GM13976 (cell line): Measurements from ENCODE around the gene TTBK2.

Experiments
- DNase-seq: peaks from one replicate; pipeline ENCODE4 v3.0.0; 2012; ENCODE audit warnings: low spot score
- in situ Hi-C: fragments of 300-500 bp; cut with MboI; formaldehyde crosslinking; loops from one replicate; pipeline ENCODE4 v1.12.0; 2022; ENCODE audit warnings: low sequenced_read_pairs, mixed read lengths, inconsistent platforms; ENCODE audit not compliant: unreplicated experiment
- TF ChIP-seq, protein P1 (sequence below): IDR thresholded peaks from 2 replicates; pipeline ENCODE4 v1.5.1; 2012; ENCODE audit warnings: borderline replicate concordance, mild to moderate bottlenecking; ENCODE audit not compliant: insufficient read depth; ENCODE audit errors: extremely low read depth, missing control alignments, control extremely low read depth

Gene TTBK2

DNA sequence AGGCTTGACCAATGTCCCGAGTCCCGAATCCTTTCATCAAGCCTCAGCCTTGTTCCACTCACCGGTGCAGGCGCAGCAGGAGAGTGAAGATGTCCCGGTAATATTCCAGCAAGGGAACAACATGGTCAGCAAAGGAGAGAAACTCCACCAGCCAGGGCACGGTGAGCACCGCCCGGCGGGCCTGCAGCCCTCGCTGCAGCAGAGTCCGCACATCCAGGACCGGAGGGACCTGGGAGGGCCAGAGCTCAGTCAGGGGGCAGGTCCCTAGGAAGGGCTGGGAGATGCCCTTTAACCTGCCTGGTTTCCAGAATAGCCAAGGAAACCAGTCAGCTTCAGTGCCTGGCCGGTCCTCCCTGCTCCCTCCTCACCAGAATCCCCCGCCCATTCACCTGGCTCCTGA, 190.0 kb downstream of the TTBK2 start:
- in situ Hi-C loops: no loop called here
- peak; percentile 28 for DNase-seq
- TF ChIP-seq, protein P1, sequence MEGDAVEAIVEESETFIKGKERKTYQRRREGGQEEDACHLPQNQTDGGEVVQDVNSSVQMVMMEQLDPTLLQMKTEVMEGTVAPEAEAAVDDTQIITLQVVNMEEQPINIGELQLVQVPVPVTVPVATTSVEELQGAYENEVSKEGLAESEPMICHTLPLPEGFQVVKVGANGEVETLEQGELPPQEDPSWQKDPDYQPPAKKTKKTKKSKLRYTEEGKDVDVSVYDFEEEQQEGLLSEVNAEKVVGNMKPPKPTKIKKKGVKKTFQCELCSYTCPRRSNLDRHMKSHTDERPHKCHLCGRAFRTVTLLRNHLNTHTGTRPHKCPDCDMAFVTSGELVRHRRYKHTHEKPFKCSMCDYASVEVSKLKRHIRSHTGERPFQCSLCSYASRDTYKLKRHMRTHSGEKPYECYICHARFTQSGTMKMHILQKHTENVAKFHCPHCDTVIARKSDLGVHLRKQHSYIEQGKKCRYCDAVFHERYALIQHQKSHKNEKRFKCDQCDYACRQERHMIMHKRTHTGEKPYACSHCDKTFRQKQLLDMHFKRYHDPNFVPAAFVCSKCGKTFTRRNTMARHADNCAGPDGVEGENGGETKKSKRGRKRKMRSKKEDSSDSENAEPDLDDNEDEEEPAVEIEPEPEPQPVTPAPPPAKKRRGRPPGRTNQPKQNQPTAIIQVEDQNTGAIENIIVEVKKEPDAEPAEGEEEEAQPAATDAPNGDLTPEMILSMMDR: no peak

DNA sequence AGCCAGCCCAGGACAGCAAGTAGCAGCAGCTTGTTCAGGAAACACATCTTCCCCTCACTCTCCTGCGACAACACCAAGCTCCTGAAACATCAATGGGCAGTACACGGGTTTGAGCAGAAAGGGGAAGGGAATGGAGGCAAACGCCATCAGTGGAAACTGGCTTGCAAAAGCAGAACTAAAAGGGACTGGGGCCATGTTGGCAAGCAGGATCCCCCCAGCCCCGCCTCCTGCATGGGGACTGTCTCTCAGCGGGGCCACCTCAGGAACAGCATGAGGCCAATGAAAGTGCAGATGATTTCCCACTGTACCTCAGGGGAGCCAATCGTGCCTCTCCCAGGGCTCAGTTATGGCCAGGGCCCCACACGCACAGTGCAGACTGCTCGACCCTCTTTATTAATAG, 190.4 kb downstream of the TTBK2 start:
- DNase-seq: peak; percentile 26
- TF ChIP-seq, protein P1: no peak
- in situ Hi-C loops: no loop called here

DNA sequence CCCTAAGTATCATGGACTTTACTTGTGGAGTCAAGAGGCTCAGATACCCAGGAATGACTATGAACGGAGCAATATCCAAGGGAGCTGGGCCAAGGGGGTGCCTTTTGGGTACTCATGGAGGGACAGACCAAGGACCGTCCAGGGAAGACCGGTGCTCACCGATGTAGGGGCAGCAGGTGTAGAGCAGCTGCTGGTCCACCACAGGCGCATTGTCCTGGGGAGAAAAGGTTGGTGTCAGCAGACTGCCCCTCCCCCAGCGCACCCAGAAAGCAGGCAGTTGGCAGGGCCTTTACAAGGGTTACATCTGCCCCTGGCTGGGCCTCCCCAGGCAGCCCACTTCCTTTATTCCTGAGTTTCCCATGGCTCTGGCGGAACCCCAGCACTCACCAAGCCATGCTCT, 191.2 kb downstream of the TTBK2 start:
- in situ Hi-C loops: no loop called here
- TF ChIP-seq, protein P1: no peak
- peak; percentile 27 for DNase-seq

- in situ Hi-C loops: no loop called here
- TF ChIP-seq, protein P1: no peak
- no peak for DNase-seq
Observed at GRCh38 chr15:42728972-42729371, 191.6 kb downstream of the TTBK2 start.

- TF ChIP-seq, protein P1: no peak
- peak; percentile 15 for DNase-seq
- in situ Hi-C loops: no loop called here
Observed at GRCh38 chr15:42728560-42728959, 192.0 kb downstream of the TTBK2 start.

DNA sequence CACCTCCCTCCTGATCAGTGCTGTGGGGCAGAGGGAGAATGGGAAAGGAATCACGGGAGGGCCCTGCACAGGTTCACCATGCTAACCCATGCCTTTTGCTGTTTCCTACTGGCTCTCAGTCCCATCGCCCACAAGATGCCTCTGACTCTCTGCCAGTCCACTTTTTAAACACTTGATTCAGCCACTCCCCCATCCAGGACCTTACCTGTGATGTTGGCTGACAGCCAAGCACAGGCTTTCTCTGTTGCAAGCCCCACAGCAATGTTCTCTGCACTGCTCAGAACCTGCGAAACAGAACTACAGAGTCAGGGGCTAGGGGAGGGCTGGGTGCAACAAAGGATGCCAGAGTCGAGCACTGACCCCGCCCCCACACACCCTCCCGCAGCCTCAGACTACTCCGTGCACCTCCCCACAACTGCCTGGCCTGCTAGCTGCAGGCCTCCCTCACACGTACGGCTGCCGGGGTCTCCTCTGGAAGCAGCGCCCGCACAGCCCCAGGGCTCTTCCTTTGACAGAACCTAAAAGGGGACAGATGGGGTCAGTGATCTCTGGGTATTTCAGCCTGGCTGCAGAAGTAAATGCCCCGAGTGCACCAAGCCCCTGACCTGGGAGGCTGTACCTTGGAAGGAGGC, 192.7 kb downstream of the TTBK2 start:
- TF ChIP-seq, protein P1: no peak
- peak; percentile 28 for DNase-seq
- in situ Hi-C loops: no loop called here

GRCh38 chr15:42726114-42726513, 194.5 kb downstream of the TTBK2 start:
- in situ Hi-C loops: no loop called here
- TF ChIP-seq, protein P1: no peak
- peak; percentile 16 for DNase-seq
